ENCODE results near the gene C10orf90. TPM values are rescaled to one million over a fixed set of nuclear protein-coding genes. Genes with fewer than 3 reads are reported as not detected.
"Not testable (repeated sequence)": the region's sequence is repeated elsewhere in the genome, so short reads cannot be mapped to it uniquely, and the experiment has no call there.

C10orf90 gene
- total RNA-seq, 1 donor from 2014 or later = not detected

DNA sequence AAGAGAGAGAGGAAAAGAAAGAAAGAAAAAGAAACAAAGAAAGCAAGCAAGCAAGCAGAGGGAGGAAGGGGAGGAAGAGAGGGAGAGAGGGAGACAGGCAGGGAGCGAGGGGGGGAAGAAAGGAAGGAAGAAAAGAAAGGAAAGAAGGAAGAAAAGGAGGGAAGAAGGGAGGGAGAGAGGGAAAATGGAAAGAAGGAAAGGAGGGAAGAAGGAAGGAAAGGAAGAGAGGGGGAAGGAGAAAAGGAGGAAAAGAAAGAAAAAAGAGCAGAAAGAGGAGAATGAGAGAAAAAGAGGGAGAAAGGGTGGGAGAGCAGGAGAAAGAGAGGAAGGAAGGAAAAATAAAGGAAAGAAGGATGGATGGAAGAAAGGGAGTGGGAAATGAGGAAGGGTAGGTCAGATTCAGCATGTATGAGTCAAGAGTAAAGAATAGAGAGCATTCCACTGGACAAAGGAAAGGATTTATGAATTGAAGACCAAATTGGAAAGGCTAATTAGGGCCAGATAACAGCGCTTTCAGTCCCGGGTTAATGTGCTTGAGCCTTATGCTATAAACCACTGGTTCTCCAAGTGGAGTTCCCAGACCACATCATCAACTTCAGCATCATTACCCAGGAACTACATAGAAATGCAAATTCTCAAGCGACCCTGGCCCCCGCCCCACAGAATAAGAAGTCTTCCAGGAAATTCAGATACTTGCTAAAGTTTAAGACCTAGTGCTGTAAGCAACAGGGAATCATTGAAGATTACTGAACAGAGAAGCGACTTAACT is 85.1 kb downstream of the C10orf90 start:
- intact Hi-C loops (cut with micrococcal nuclease) = no loop called here

- intact Hi-C loops (cut with micrococcal nuclease) = no loop called here
Measured at GRCh38 chr10:126584836-126585235, 85.7 kb downstream of the C10orf90 start.

- intact Hi-C loops (cut with micrococcal nuclease) = no loop called here
Measured at GRCh38 chr10:126583552-126584200, 86.8 kb downstream of the C10orf90 start.

DNA sequence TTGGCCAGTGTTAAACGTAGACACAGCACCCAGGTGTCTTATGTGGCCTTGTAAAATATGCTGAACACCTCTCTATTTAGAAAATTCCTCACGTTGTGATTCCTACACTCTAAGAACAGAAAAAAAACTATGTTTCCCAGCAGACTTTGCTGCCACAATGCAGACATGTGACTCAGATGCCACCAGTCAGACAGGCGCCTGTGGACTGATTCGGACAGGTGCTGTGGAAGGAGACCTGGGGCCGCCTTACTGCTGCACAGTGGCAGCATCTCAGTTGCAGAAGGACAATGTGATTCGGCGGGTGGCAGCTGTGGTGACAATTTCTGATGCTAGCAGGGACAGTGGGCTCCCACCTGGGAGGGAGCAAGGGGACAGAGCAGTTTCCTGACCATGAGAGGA is 88.8 kb downstream of the C10orf90 start:
- intact Hi-C loops (cut with micrococcal nuclease) = no loop called here

- intact Hi-C loops (cut with micrococcal nuclease) = no loop called here
Measured at GRCh38 chr10:126580873-126581647, 89.4 kb downstream of the C10orf90 start.

DNA sequence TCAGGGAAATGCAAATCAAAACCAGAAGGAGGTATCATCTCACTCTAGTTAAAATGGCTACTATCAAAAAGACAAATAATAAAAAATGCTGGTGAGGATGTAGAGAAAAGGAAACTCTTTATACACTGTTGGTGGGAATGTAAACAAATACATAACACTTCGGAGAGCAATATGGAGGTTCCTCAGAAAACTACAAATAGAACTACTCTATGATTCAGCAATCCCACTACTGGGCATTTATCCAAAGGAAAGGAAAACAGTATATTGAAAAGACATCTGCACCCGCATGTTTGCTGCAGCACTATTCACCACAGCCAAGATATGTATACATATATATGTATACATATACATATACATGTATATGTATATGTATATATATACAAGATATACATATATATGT is 94.2 kb downstream of the C10orf90 start:
- intact Hi-C loops (cut with micrococcal nuclease) = no loop called here

GRCh38 chr10:126570621-126571602 is 99.6 kb downstream of the C10orf90 start:
- intact Hi-C loops (cut with micrococcal nuclease) = no loop called here

GRCh38 chr10:126570245-126570570 is 100.3 kb downstream of the C10orf90 start:
- intact Hi-C loops (cut with micrococcal nuclease) = no loop called here

- intact Hi-C loops (cut with micrococcal nuclease) = no loop called here
Measured at GRCh38 chr10:126569513-126570244, 100.8 kb downstream of the C10orf90 start.

DNA sequence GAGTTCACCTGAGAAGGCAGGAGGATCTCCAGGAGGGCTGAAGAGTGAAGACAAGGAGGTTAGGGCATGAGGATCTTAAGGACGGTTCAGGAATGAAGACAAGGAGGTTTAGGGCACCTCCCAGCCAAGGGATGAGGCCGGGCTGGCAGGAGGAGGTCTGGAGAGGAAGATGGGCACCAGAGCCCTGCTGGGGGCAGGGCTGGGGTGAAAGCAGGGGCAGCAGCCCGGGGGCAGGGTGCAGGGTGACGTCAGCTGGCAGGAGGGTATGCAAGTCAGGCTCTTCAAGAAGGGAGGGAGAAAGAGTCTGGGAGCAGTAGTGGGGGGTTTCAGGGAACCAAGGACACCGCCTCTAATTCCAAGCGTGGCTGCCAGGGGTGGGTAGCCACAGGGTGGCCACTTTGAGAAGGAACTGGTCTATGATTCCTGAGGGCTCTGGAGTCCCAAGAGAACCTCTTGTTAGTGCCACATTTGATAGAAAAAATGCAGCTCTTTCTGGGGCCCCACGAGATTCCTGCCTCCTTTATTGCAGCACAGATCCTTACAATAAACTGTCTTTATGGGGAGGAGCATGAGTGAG is 101.6 kb downstream of the C10orf90 start:
- intact Hi-C loops (cut with micrococcal nuclease) = no loop called here

DNA sequence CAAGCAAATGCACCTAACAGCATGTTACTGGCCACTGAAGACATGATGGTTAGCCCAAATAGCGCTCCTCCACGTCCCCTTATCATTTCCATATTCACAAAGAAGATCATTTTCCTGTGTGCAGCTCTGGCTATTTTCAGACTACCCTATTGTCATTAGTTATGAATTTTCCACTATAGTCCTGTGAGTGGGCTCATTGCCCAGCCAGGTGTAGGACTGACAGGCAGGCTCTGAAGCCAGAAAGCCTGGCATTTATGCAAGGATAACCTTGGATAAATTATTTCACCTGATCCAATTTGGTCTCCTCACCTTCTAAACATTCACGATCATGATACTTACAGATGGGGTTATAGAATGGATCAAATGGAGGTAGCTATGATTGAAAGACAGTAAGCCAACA is 104.6 kb downstream of the C10orf90 start:
- intact Hi-C loops (cut with micrococcal nuclease) = no loop called here

DNA sequence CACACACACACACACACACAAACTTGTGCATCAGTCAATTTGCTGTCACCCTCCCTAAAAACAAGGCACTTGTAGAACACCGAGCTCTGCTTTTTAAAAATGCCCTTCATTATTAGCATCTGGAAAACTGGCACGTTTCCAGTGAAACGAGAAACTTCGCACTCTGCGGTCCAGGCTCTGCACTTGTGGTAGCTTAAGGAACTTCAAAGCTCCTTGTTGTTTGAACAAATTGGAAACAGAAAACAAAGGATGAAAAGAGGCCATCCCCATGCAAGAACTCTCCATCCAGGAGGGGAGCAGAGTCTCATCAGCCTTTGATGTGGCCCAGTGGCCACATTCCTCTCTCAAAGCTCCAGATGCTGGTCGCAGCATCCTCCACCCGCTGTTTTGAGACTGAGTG is 105.1 kb downstream of the C10orf90 start:
- intact Hi-C loops (cut with micrococcal nuclease) = no loop called here

GRCh38 chr10:126564326-126564888 is 106.1 kb downstream of the C10orf90 start:
- intact Hi-C loops (cut with micrococcal nuclease) = no loop called here

- intact Hi-C loops (cut with micrococcal nuclease) = no loop called here
Measured at GRCh38 chr10:126563361-126563760, 107.1 kb downstream of the C10orf90 start.

- intact Hi-C loops (cut with micrococcal nuclease) = no loop called here
Measured at GRCh38 chr10:126561921-126562680, 108.4 kb downstream of the C10orf90 start.

DNA sequence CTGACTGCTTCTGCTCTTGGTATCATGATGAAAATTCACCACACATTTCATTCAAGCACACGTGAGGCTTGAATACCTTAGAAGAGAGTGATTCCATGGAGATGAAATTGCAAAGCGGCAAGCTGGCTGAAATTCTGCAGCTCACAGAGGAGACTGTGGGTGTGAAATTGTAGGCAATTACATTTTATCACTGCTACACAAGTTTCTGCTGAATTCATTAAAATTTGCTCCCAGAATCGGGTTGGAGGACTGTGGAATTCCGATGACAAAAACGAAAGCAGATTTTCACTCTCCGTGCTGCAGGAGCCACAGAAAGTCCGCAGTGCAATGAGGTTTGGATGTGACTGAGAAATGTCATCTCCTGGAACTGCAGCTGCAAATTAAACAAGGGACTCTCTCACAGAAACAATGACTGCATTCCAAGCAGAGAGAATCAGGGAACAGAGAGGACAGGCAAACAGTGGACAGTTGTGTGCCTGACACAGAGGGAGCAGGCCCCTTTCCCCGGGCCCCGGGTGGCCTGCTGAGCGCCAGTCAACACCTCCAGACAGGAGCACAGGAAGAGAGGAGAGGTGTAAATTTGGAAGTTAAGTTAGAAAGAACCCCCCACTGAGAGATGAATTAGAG is 109.1 kb downstream of the C10orf90 start:
- intact Hi-C loops (cut with micrococcal nuclease) = no loop called here

DNA sequence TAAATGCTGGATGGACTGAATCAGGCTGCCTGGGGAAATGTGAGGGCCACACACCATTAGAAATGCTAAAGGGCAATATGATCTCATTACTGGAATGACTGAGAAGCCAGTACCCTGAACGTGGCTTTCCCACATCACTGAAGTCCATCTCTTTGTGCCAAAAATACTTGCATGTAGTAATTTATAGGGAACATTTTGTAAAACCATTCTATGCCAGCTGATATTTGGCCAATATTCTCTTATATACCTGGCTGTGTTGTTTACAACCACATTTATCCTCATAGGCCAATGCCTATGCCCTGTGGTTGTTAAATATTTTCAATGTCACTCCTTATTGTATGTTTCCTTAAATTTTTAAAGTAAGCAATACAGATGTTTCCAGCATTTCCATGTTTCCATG is 111.6 kb downstream of the C10orf90 start:
- intact Hi-C loops (cut with micrococcal nuclease) = no loop called here

DNA sequence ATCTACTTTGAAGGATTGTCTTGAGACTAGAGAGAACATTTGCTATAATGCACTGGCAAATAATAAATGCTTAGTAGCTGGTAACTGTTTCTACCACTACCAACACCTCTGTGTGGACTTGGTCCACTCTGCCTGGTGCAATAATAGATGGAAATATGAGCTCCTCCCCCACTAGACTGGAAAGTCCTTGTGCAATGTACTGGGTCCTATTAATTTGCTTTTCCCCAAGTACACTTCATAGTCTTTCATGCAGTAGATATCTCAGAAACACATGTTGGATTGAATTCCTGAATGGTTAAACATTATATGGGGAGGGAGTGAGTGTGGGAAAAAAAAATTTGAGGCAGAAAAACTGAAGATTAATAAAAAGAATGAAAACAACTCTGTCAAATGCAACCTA is 119.3 kb downstream of the C10orf90 start:
- intact Hi-C loops (cut with micrococcal nuclease) = no loop called here

GRCh38 chr10:126550586-126550985 is 119.9 kb downstream of the C10orf90 start:
- intact Hi-C loops (cut with micrococcal nuclease) = not testable (repeated sequence)
